T-helper 22 cell (primary cell): ENCODE data around the gene NFATC2.

Experiments used
- DNase-seq: peaks from one replicate; pipeline ENCODE4 v3.0.0-alpha.2; 2020; ENCODE audit warnings: low read depth

NFATC2 gene

GRCh38 chr20:51513545-51513944 is 29.0 kb downstream of the NFATC2 start:
- no peak for DNase-seq

- DNase-seq: no peak
These were observed 29.9 kb downstream of the NFATC2 start for GRCh38 chr20:51512645-51513044.

- no peak for DNase-seq
These were observed 30.5 kb downstream of the NFATC2 start for GRCh38 chr20:51511861-51512619.

- DNase-seq: no peak
These were observed 31.4 kb downstream of the NFATC2 start for GRCh38 chr20:51510936-51511605.

- no peak for DNase-seq
These were observed 32.4 kb downstream of the NFATC2 start for GRCh38 chr20:51510169-51510568.

GRCh38 chr20:51509208-51509607 is 33.3 kb downstream of the NFATC2 start:
- no peak for DNase-seq

GRCh38 chr20:51508780-51509179 is 33.7 kb downstream of the NFATC2 start:
- DNase-seq: no peak

GRCh38 chr20:51508158-51508557 is 34.4 kb downstream of the NFATC2 start:
- no peak for DNase-seq

- DNase-seq: no peak
These were observed 35.1 kb downstream of the NFATC2 start for GRCh38 chr20:51507216-51508036.

- DNase-seq: no peak
These were observed 35.8 kb downstream of the NFATC2 start for GRCh38 chr20:51506527-51507215.

- DNase-seq: no peak
These were observed 37.0 kb downstream of the NFATC2 start for GRCh38 chr20:51505566-51505965.

GRCh38 chr20:51503376-51503775 is 39.1 kb downstream of the NFATC2 start:
- no peak for DNase-seq

GRCh38 chr20:51500936-51501335 is 41.6 kb downstream of the NFATC2 start:
- peak; percentile 29 for DNase-seq

- peak; percentile 38 for DNase-seq
These were observed 42.2 kb downstream of the NFATC2 start for GRCh38 chr20:51500311-51500710.

- DNase-seq: no peak
These were observed 43.6 kb downstream of the NFATC2 start for GRCh38 chr20:51498765-51499540.

- peak; percentile 51 for DNase-seq
These were observed 44.7 kb downstream of the NFATC2 start for GRCh38 chr20:51497542-51498467.

- no peak for DNase-seq
These were observed 45.6 kb downstream of the NFATC2 start for GRCh38 chr20:51496964-51497363.

GRCh38 chr20:51495921-51496545 is 46.5 kb downstream of the NFATC2 start:
- DNase-seq: no peak

- no peak for DNase-seq
These were observed 47.2 kb downstream of the NFATC2 start for GRCh38 chr20:51495291-51495690.
